Measurements from ENCODE around the gene HPDL. TPM values are rescaled to one million over a fixed set of nuclear protein-coding genes. Genes with fewer than 3 reads are reported as not detected.

Gene HPDL
- total and polyA plus RNA-seq, 2 of the 4 experiments (the other 2 are of a cell fraction) = 0.54 to 1.1 TPM

- no peak overlapping the region for H2BK120ac ChIP-seq (ENCODE audit: low read depth, low read length)
- H3K4me1 ChIP-seq (ENCODE audit: control insufficient read depth, insufficient read depth, low read length) = peaks cover 14% of the 10 kb centered on the region
- no peak for TF ChIP-seq CEBPB (IDR thresholded peaks at IDR 0.05; ENCODE audit: low read depth, low read length)
- TF ChIP-seq RCOR1 (IDR thresholded peaks at IDR 0.05; ENCODE audit: insufficient replicate concordance, low read length) = no peak
- TF ChIP-seq RFX5 (IDR thresholded peaks at IDR 0.05; ENCODE audit: low read depth, low read length) = no peak
- TF ChIP-seq POLR2A (IDR thresholded peaks at IDR 0.05; ENCODE audit: low read depth, low read length) = no peak
- TF ChIP-seq BHLHE40 (IDR thresholded peaks at IDR 0.05; ENCODE audit: low read depth, low read length) = no peak
- TF ChIP-seq, protein P1, sequence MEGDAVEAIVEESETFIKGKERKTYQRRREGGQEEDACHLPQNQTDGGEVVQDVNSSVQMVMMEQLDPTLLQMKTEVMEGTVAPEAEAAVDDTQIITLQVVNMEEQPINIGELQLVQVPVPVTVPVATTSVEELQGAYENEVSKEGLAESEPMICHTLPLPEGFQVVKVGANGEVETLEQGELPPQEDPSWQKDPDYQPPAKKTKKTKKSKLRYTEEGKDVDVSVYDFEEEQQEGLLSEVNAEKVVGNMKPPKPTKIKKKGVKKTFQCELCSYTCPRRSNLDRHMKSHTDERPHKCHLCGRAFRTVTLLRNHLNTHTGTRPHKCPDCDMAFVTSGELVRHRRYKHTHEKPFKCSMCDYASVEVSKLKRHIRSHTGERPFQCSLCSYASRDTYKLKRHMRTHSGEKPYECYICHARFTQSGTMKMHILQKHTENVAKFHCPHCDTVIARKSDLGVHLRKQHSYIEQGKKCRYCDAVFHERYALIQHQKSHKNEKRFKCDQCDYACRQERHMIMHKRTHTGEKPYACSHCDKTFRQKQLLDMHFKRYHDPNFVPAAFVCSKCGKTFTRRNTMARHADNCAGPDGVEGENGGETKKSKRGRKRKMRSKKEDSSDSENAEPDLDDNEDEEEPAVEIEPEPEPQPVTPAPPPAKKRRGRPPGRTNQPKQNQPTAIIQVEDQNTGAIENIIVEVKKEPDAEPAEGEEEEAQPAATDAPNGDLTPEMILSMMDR (conservative IDR thresholded peaks at IDR 0.05; ENCODE audit: low read depth, low read length) = no peak
- no peak for TF ChIP-seq SMC3 (IDR thresholded peaks at IDR 0.05; ENCODE audit: low read depth, low read length)
- no peak for TF ChIP-seq MXI1 (IDR thresholded peaks at IDR 0.05; ENCODE audit: borderline replicate concordance, low read depth, low read length)
- TF ChIP-seq MAZ (IDR thresholded peaks at IDR 0.05; ENCODE audit: borderline replicate concordance, low read depth, low read length) = no peak
- H4K20me1 ChIP-seq (ENCODE audit: insufficient read depth, low read length) = no peaks in the 10 kb centered on the region
- H3K27ac ChIP-seq (ENCODE audit: insufficient read depth, low read length) = no peak overlapping the region
- no peak overlapping the region for H3K23ac ChIP-seq (ENCODE audit: low read depth, low read length)
- intact Hi-C loops (cut with micrococcal nuclease) = no loop called here
- no peak overlapping the region for H4K5ac ChIP-seq (ENCODE audit: low read depth, low read length)
- H3K9me1 ChIP-seq (ENCODE audit: insufficient read depth, low read length) = peaks cover 14% of the 10 kb centered on the region
- no peak overlapping the region for H3K18ac ChIP-seq (ENCODE audit: low read depth, low read length)
- no peaks in the 10 kb centered on the region for H3K79me1 ChIP-seq (ENCODE audit: low read depth in 1 of 2, low read length in 2 of 2)
- H2AK9ac ChIP-seq (replicated peaks; ENCODE audit: low read depth, low read length, poor library complexity) = no peak overlapping the region
- ChIA-PET CTCF (interaction anchor here (0.6 to 1.1 kb wide), 2 partner anchors 25 to 305 kb away, joined by 3 to 8 read pairs; no protein-coding TSS in a partner anchor), POLR2A (ENCODE audit: unreplicated experiment) (no interaction called here)
- no peak overlapping the region for H4K91ac ChIP-seq (ENCODE audit: insufficient read depth, low read depth, low read length)
- H3K27me3 ChIP-seq (ENCODE audit: control insufficient read depth, insufficient read depth, low read length) = no peaks in the 10 kb centered on the region
- H3K9me3 ChIP-seq (ENCODE audit: control insufficient read depth, insufficient read depth, low read length) = no peaks in the 10 kb centered on the region
- H3K4ac ChIP-seq (ENCODE audit: low read depth, low read length) = no peak overlapping the region
- H2AK5ac ChIP-seq (ENCODE audit: low read depth, low read length) = no peak overlapping the region
- H3K4me3 ChIP-seq (ENCODE audit: insufficient read depth, low read depth, low read length) = no peak overlapping the region
- H3K56ac ChIP-seq (ENCODE audit: extremely low read depth, insufficient read depth, low read length) = no peak overlapping the region
- no peak overlapping the region for H3K9ac ChIP-seq (ENCODE audit: low read depth, low read length)
- no peak overlapping the region for H2BK15ac ChIP-seq (ENCODE audit: low read depth, low read length)
- H3K4me2 ChIP-seq (ENCODE audit: low read depth, low read length) = no peak overlapping the region
- H3K36me3 ChIP-seq (ENCODE audit: control insufficient read depth, insufficient read depth, low read length) = no peaks in the 10 kb centered on the region
- no TSS peak for BruUV-seq (replicated peaks)
- 68% methylated on average over 2 of the region's 5 CpGs; no CpG with 5 or more reads in 1 of the 2 experiments for WGBS, 2 experiments (ENCODE audit: extremely low coverage in 2 of 2, insufficient read length in 1 of 2)
- no peak overlapping the region for H2BK5ac ChIP-seq (ENCODE audit: low read depth, low read length, poor library complexity, severe bottlenecking)
- no peak overlapping the region for H2BK20ac ChIP-seq (ENCODE audit: low read depth, low read length)
- H4K8ac ChIP-seq (ENCODE audit: low read depth in 2 of 2, low read length in 2 of 2) = no peak overlapping the region
- DNase-seq (no peak), ATAC-seq (ENCODE audit: low read depth) (no peak)
- H2AFZ ChIP-seq (replicated peaks; ENCODE audit: low read length, poor library complexity) = no peak overlapping the region
- dilution Hi-C loops (cut with HindIII; ENCODE audit: low sequenced_read_pairs, unreplicated experiment) = no loop called here
- H3K14ac ChIP-seq (replicated peaks; ENCODE audit: low read depth, low read length) = no peak overlapping the region
- in situ Hi-C loops (cut with MboI; ENCODE audit: low sequenced_read_pairs) = no loop called here
These were observed 24.8 kb downstream of the HPDL start for GRCh38 chr1:45351508-45351907.

All from IMR-90 (cell line).